Measurements from ENCODE around the gene ABCA8. TPM values are rescaled to one million over a fixed set of nuclear protein-coding genes. Genes with fewer than 3 reads are reported as not detected.
"Not testable (repeated sequence)": the region's sequence is repeated elsewhere in the genome, so short reads cannot be mapped to it uniquely, and the experiment has no call there.

ABCA8 gene
- total RNA-seq, 6 experiments from 2014 or later: 0.12 to 0.14 TPM; not detected in 4

DNA sequence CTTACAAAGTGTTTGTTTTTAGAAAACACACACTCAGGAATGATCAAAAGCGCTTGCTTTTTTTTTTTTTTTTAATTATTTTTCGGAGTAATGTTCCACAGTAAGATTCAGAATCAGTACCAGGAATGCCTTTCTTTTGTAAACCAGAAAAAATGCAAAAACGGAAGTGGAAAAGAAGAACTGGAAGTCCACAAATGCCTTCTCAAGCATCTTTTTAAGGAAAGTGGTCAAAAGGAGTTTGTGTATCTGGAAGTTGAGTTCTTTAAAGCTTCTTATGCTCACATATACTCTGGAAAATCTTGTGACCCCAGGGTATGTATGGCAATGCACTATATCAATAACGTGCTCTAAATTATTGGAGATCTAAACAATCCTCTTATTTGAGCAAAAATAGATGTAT lies 126.0 kb downstream of the ABCA8 start:
- Mint-ChIP-seq H3K27ac (no peak overlapping the region), H3K4me3 (no peak overlapping the region), H3K36me3 (ENCODE audit: low read depth) (peaks cover 7% of the 10 kb centered on the region; the same call in 1 of the 2 replicates), H3K27me3 (ENCODE audit: insufficient read depth) (no peaks in the 10 kb centered on the region; the same call in 1 of the 2 replicates), H3K4me1 (ENCODE audit: low read depth) (no peaks in the 10 kb centered on the region), H3K9me3 (peaks cover 12% of the 10 kb centered on the region; the same call in 1 of the 2 replicates)
- TF ChIP-seq, protein P1, sequence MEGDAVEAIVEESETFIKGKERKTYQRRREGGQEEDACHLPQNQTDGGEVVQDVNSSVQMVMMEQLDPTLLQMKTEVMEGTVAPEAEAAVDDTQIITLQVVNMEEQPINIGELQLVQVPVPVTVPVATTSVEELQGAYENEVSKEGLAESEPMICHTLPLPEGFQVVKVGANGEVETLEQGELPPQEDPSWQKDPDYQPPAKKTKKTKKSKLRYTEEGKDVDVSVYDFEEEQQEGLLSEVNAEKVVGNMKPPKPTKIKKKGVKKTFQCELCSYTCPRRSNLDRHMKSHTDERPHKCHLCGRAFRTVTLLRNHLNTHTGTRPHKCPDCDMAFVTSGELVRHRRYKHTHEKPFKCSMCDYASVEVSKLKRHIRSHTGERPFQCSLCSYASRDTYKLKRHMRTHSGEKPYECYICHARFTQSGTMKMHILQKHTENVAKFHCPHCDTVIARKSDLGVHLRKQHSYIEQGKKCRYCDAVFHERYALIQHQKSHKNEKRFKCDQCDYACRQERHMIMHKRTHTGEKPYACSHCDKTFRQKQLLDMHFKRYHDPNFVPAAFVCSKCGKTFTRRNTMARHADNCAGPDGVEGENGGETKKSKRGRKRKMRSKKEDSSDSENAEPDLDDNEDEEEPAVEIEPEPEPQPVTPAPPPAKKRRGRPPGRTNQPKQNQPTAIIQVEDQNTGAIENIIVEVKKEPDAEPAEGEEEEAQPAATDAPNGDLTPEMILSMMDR (IDR thresholded peaks at IDR 0.05): no peak
- DNase-seq: no peak

DNA sequence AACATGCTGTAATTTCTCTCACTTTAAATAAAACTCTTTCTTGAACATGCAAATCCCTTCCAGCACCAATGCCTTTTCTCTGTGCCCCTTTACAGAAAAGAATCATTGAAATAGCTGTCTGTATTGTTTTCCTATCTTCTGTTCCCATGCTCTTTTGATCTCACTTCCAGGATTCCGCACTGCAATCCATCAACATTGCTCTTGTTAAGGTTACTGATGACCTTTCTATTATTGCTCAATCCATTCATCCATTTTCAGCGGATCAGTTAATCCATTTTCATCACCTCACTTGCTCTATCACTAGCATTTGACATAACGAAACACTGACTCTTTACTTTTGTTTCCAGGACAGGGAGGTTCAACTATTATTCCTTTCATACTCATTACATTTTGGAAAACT lies 130.5 kb downstream of the ABCA8 start:
- peaks cover 23% of the 10 kb centered on the region for H3K4me1 Mint-ChIP-seq (ENCODE audit: low read depth)
- H3K9me3 Mint-ChIP-seq: no peaks in the 10 kb centered on the region; the same call in 1 of the 2 replicates
- no peak for DNase-seq
- no peaks in the 10 kb centered on the region for H3K27me3 Mint-ChIP-seq (ENCODE audit: insufficient read depth)
- H3K36me3 Mint-ChIP-seq (ENCODE audit: low read depth): no peaks in the 10 kb centered on the region
- no peak overlapping the region for H3K27ac Mint-ChIP-seq
- TF ChIP-seq, protein P1 (IDR thresholded peaks at IDR 0.05): no peak
- no peak overlapping the region for H3K4me3 Mint-ChIP-seq

DNA sequence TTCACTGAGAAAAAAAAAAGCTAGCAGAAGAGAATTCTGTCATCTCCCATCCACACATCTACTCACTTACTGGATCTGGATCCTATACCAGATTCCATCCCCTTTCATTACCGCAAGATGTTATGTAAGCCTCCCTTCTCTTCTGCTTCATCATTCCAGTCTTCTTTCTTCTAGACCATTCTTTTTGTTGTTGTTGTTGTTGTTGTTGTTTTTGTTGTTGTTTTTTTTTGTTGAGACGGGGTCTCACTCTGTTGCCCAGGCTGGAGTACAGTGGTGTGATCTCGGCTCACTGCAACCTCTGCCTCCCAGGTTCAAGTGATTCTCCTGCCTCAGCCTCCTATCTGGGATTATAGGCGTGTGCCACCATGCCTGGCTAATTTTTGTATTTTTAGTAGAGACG lies 131.0 kb downstream of the ABCA8 start:
- H3K27me3 Mint-ChIP-seq (ENCODE audit: insufficient read depth); H3K36me3 Mint-ChIP-seq (ENCODE audit: low read depth); H3K4me3 Mint-ChIP-seq; DNase-seq; H3K9me3 Mint-ChIP-seq; H3K27ac Mint-ChIP-seq: not testable (repeated sequence)
- peaks cover 23% of the 10 kb centered on the region for H3K4me1 Mint-ChIP-seq (ENCODE audit: low read depth)

DNA sequence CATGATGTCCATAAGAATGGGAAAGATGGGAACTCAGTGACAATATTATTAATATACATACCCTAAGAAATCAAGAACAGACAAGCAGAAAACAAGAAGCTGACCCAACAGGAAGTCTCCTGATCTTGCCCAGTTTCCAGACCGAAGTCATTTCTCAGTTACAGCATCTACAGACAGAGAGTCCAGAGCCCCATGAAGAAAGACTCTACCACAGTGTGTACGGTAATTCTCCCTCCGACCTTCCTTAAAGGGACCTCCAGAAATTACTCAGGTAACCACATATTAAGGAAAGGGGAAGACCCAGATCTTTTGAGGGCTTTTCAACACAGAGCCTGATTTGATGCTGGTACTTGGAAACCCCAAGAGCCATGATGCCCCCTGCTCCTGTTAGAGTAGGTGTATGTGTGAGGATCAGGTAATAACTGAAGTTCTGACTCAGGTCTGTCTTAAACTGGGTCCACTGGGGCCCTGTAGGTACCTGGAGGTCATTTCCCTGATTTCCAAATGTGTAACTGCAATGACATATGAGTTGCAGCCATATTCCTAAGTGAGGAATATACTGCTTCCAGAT lies 132.4 kb downstream of the ABCA8 start:
- Mint-ChIP-seq H3K27me3 (ENCODE audit: insufficient read depth) (no peaks in the 10 kb centered on the region), H3K27ac (no peak overlapping the region), H3K36me3 (ENCODE audit: low read depth) (no peaks in the 10 kb centered on the region), H3K4me3 (no peak overlapping the region), H3K9me3 (no peaks in the 10 kb centered on the region; the same call in 1 of the 2 replicates), H3K4me1 (ENCODE audit: low read depth) (peaks cover 23% of the 10 kb centered on the region)
- no peak for DNase-seq
- TF ChIP-seq, protein P1 (IDR thresholded peaks at IDR 0.05): no peak

DNA sequence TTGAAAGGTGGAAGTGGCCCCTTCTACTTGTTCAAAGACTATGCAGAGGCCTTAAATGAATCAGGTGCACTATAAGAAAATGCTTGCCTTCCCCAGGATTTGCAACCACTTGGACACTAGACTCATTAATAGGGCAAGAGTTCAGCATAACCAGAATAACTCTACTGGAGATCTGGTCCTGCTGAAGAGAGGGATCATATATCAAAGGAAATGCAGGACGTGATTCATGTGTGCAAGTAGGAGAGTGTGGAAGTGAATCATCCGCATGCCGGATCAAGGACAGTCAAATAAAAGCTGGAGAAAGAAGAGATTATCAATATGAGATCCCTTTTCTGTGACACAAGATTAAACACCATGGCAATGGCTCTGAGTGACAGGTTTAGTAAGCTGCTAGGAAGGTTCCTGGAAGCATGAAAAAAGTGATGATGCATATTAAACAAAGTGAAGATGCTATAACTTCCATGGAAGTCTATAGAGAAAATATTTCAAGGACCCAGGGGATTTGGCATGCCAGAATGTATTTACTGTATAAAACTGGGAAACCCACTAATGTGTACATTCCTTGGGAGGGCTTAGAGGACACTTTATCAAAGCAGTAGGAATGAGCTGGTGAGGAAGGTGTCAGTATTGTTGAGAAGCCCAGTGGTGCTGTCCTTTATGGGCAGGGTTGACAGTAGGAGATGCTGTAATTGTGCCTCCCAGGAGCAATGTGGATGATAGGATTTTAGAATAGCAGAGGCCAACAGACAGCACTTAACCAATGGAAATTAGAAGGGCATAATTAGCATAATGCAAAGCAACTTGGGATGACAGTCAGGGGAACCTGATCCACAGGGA lies 133.1 kb downstream of the ABCA8 start:
- Mint-ChIP-seq H3K4me3 (no peak overlapping the region), H3K9me3 (no peaks in the 10 kb centered on the region; the same call in 1 of the 2 replicates), H3K36me3 (ENCODE audit: low read depth) (no peaks in the 10 kb centered on the region), H3K27me3 (ENCODE audit: insufficient read depth) (no peaks in the 10 kb centered on the region), H3K27ac (peak overlapping the region; percentile 43; the same call in 1 of the 2 replicates), H3K4me1 (ENCODE audit: low read depth) (peaks cover 23% of the 10 kb centered on the region)
- DNase-seq: peak; percentile 91
- TF ChIP-seq, protein P1 (IDR thresholded peaks at IDR 0.05): no peak
